ENCODE results near the gene HTR1D. TPM values are rescaled to one million over a fixed set of nuclear protein-coding genes. Genes with fewer than 3 reads are reported as not detected.

The HTR1D gene
- total RNA-seq, 1 experiment from 2014 or later, result 3.1 TPM

DNA sequence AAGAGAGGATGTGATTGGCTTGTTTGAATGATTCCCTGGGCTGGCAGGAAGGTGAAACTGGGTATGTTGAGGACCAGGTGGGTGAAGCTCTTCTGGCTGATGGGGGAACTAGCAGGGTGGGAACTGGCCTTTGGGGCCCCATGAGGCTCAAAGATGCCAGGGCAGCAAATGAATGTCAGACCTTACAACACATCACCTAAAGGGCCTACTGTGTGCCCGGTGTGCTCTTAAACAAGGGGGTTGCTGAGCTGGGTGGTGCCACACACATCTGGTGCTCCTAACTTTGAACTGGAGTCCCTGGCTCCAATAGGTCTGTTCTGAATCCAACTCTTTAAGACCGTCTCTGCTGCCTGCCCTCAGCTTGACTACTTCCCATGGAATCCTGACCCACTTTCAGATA lies 21.3 kb upstream of the HTR1D start:
- H3K79me2 ChIP-seq (ENCODE audit: insufficient read depth, low read length), result no peaks in the 10 kb centered on the region
- H2AK5ac ChIP-seq (ENCODE audit: insufficient read length, low read length), result no peak overlapping the region
- no peak overlapping the region for H3K4me3 Mint-ChIP-seq
- no CpG with 5 or more reads among the region's 2 CpGs for WGBS (ENCODE audit: extremely low coverage, insufficient read length, low lambda C conversion rate)
- TF ChIP-seq, protein P1, sequence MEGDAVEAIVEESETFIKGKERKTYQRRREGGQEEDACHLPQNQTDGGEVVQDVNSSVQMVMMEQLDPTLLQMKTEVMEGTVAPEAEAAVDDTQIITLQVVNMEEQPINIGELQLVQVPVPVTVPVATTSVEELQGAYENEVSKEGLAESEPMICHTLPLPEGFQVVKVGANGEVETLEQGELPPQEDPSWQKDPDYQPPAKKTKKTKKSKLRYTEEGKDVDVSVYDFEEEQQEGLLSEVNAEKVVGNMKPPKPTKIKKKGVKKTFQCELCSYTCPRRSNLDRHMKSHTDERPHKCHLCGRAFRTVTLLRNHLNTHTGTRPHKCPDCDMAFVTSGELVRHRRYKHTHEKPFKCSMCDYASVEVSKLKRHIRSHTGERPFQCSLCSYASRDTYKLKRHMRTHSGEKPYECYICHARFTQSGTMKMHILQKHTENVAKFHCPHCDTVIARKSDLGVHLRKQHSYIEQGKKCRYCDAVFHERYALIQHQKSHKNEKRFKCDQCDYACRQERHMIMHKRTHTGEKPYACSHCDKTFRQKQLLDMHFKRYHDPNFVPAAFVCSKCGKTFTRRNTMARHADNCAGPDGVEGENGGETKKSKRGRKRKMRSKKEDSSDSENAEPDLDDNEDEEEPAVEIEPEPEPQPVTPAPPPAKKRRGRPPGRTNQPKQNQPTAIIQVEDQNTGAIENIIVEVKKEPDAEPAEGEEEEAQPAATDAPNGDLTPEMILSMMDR (conservative IDR thresholded peaks at IDR 0.05), result no peak
- H2BK15ac ChIP-seq (ENCODE audit: low read depth, low read length), result no peak overlapping the region
- H4K8ac ChIP-seq (replicated peaks; ENCODE audit: insufficient read length, low read depth, low read length), result no peak overlapping the region
- no peak overlapping the region for H3K9ac ChIP-seq (ENCODE audit: extremely low read depth, insufficient read length, low read length)
- no peaks in the 10 kb centered on the region for H4K20me1 ChIP-seq (ENCODE audit: control insufficient read depth, insufficient read depth, insufficient read length)
- H3K14ac ChIP-seq (ENCODE audit: insufficient read depth, low read length), result no peak overlapping the region
- no peak overlapping the region for H2AFZ ChIP-seq (ENCODE audit: low read length)
- peaks cover 5 to 7% of the 10 kb centered on the region in 2 experiments for H3K4me1 Mint-ChIP-seq
- H3K18ac ChIP-seq (ENCODE audit: insufficient read length, low read depth, low read length), result no peak overlapping the region
- no peak overlapping the region for H2BK120ac ChIP-seq (ENCODE audit: low read depth, low read length, poor library complexity, severe bottlenecking)
- peak overlapping the region in 2 of 3 experiments; percentile 27 to 75; a peak in 3 of 7 replicates for H3K27ac Mint-ChIP-seq
- H3K27me3 ChIP-seq (ENCODE audit: insufficient read depth, low read length), result no peaks in the 10 kb centered on the region
- no peaks in the 10 kb centered on the region for H3K9me3 ChIP-seq (ENCODE audit: control insufficient read depth, low read depth, low read length)
- no peak overlapping the region for H3K4ac ChIP-seq (ENCODE audit: low read depth, low read length)
- no peak overlapping the region for H2BK20ac ChIP-seq (ENCODE audit: low read depth, low read length, poor library complexity, severe bottlenecking)
- no peaks in the 10 kb centered on the region; a peak in 1 of 5 replicates for H3K9me3 Mint-ChIP-seq
- H3K27me3 Mint-ChIP-seq (ENCODE audit: low read depth), result no peaks in the 10 kb centered on the region; the same call in none of the 2 replicates
- no peaks in the 10 kb centered on the region for H3K23me2 ChIP-seq (ENCODE audit: insufficient read length, low read depth, low read length, poor library complexity, severe bottlenecking)
- H2BK5ac ChIP-seq (ENCODE audit: insufficient read length, low read length), result no peak overlapping the region
- no peak overlapping the region for H3T11ph ChIP-seq (ENCODE audit: low read length)
- H3K4me1 ChIP-seq (ENCODE audit: insufficient read depth, low read length), result peaks cover under 1% of the 10 kb centered on the region; the same call in 1 of the 2 replicates
- no peaks in the 10 kb centered on the region for H3K79me1 ChIP-seq (ENCODE audit: insufficient read depth, low read depth, low read length, poor library complexity, severe bottlenecking)
- no peak overlapping the region for H2BK12ac ChIP-seq (ENCODE audit: insufficient read length, low read depth, low read length)
- no peak overlapping the region for H3K27ac ChIP-seq (ENCODE audit: insufficient read length, low read depth, low read length)
- H3K23ac ChIP-seq (ENCODE audit: insufficient read length, low read depth, low read length), result no peak overlapping the region
- H4K5ac ChIP-seq (ENCODE audit: insufficient read length, low read depth, low read length), result no peak overlapping the region
- H3K4me2 ChIP-seq (ENCODE audit: insufficient read depth, insufficient read length, low read length), result no peak overlapping the region
- H3K56ac ChIP-seq (ENCODE audit: insufficient read length, low read depth, low read length), result no peak overlapping the region
- no peak overlapping the region for H4K91ac ChIP-seq (ENCODE audit: insufficient read length, low read depth, low read length)
- H3K36me3 Mint-ChIP-seq (ENCODE audit: insufficient read depth in 1 of 3, low read depth in 3 of 3), result no peaks in the 10 kb centered on the region
- no peak for DNase-seq

Measured in H9 (cell line).